Urothelium cell line (cell line): ENCODE results near the gene TGFA.

Experiments used
- DNase-seq: peaks from one replicate; pipeline ENCODE4 v3.0.0; 2011; ENCODE audit warnings: low spot score, mixed read lengths
- FAIRE-seq: peaks from 2 replicates; lab custom pipeline; 2011; peaks lifted over from hg19 to GRCh38; lab: Jason Lieb, UNC

Gene TGFA

DNA sequence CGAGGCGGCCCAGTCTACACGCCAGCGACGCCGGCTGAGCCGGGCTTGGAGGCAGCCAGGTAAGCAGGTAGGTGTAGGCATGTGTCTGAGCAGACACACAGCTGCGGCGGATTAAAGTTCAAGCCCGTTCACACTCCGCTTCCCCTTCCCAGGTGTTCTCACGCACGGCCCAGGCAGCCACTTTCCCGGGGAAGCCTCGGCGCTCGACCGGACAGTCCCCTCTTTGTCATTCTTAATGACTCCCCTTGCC, 367 bp downstream of the TGFA start:
- peak; percentile 46 for DNase-seq
- no peak for FAIRE-seq

DNA sequence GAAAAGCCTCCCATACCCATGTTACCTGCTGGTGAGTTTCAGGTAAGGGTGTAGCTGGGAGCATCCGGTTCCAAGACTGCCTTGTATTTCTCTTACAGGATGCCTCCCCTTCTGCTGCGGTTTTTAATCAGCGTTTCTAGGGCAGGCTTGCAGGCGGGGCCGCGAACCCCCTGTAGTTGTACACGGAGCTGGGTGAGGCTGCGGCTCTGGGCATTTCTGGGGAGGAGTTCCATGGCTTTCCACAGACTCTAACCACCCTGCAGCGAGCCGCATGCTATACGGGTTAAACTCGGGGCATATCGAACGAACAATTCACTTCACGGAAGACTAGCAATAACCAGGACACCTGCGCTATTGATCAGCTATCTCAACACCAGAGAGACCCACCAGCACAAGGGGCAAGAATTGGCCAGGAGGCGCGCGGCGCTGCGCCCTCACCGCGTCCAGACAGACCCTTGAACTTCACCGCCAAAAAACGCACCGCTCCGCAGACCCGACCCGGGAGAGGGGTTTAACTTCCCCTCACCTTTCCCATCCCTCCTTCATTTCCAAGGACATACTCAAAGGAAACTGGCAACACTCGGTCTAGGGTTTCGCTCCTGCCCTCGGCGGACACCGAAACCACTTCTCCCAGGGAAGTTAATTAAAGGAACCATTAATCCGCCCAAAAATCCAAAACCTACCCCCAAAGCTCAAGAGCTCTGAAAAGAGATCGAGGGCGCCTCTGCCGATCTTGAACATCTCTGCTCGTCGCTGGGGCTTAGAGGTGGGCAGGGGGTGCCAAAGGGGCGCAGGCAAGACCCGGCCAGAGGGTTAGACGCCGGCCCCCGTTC, 909 bp downstream of the TGFA start:
- FAIRE-seq (peak; percentile 17), DNase-seq (no peak)

DNA sequence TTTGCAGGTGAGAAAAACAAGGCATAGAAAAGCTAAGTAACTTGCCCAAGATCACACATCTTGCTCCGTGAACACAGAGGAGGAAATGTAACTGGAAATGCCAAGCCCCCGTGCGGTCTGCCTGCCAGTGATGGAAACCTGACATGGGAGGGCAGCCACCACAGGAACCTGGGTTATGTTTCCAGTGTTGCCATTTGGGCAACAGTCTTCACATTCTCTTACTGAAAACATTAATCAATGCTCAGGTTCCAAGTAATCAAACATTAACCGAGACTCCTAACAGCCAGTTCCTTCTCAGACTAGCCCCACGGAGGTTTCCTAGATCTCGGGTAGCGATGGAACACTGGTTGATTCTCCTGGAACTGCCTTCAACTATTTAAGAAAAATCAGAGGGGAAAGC, 2.5 kb downstream of the TGFA start:
- no peak for DNase-seq
- FAIRE-seq = no peak

DNA sequence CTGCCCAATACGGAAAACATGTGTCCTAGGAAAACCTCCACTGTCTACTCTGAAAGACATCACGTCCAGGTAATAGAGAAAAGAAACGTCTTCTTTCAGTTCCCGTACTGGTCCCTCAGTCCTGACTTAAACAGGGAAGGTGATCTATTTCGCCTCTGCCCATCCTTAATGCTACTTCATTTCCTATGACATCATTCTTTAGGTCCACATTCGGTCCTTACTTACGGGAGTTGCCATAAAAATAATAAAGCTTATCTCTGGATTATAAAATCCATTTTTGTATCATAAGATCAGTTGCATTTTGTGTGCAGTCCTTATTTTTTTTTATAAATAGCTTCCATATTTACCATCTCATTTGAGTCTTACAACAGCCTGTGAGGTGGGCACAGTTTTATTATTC, 3.7 kb downstream of the TGFA start:
- no peak for FAIRE-seq

DNA sequence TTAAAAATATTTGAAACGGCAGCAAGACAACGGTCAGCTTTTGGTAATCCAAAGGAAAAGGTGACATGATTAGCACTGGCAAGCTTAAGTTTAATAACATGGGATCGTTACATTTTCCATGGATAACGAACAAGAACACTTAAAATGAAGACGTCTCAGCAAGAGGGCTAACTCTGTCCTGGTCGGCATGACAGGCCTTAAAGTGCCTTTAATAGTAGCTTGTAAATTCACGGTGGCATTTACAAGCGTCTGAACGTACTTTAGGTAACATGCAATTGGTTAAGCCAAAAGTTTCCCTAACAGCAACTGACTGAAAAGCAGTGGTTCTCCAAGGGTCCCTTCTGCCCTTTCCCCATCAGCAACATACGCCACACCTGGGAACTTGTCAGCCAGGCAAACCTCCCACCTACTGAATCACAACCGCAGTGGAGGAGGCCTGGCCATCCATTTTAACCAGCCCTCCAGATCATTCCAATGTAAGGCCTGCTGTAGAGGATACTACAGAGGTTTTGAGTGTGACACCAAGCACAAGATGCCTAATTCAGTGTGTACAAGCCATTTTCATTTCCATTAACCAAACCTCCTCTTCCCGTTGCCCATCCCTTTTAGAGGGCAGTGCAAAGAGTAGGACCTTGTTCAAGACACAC, 4.4 kb downstream of the TGFA start:
- FAIRE-seq = no peak

More for the DNA sequence above, 3.7 kb downstream of the TGFA start:
- DNase-seq = no peak

DNA sequence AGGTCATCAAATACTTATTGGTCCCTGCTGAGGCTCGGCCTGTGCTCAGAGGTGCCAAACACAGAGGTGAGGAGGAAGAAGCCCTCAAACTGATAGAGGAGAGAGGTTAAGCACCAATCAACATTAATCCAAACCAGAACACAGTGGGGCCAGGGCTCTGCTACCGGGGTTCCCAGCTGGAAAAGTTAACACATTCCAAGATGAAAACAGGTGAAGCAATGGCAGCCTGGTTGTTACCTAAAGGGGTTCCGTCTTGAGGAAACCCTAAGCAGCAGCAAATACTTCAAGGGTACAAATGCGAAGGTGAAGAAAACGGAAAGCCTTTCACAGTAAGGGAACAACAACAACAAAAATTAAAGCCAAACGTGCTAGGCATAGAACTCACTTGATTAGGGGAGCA, 5.4 kb downstream of the TGFA start:
- FAIRE-seq = no peak
- no peak for DNase-seq

More for the DNA sequence above, 4.4 kb downstream of the TGFA start:
- no peak for DNase-seq

DNA sequence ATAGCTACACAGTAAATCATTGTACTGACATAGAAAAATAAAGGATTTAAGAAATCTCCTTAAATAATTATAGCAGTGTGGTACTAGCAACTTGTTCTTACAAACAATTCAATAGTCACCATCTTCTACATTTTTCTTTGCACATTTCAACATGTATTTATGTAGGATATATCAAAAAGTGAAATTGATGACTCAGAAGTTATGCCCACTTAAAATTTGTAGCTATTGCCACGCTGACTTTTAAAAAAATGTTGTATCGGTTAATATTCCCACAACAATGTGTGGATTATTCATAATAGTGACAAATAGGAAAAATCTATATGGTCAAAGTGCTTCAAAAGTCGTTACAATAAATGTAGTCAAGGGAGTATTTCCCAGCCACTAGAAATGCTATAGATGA, 6.7 kb downstream of the TGFA start:
- DNase-seq = no peak
- no peak for FAIRE-seq

DNA sequence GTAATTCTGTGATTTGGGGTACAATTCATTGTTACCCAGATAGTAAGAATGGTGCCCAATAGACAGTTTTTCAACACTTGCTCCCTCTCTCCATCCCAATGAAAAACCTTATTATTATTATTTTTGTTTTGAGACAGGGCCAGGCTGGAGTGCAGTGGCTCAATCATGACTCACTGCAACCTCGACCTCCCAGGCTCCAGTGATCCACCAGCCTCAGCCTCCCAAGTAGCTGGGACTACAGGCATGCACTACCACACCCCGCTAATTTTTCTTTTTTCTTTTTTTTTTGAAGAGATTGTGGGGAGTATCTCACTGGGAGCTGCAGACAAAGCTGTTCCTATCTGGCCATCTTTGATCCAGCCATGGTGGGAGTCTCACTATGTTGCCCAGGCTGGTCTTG, 7.2 kb downstream of the TGFA start:
- DNase-seq = no peak
- no peak for FAIRE-seq

DNA sequence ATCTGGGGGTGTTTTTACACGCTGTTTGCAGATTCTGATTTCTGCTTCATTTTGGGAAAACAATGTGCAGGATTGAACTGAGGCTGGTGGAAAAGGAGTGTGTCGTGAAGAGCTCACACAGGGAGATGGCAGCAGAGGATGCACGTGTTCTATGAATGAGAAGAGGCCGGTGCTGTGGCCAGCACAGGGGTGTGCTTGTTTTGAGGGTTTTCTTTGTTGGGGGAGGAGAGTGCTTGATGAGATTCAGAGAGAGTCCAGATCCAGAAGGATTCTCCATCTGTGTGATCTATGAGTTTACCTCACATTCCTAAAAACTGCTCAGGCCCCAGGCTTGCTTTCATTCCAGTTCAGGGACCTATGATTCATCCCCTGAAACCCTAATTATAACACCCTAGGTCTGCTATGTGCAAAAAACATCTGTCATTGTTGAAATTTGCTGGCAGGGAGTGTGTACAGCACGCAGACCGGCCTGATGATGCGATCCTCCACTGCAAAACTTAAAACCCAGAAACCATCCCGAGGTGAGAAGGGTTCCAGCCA, 12.1 kb downstream of the TGFA start:
- DNase-seq (peak; percentile 65), FAIRE-seq (peak; percentile 85)

DNA sequence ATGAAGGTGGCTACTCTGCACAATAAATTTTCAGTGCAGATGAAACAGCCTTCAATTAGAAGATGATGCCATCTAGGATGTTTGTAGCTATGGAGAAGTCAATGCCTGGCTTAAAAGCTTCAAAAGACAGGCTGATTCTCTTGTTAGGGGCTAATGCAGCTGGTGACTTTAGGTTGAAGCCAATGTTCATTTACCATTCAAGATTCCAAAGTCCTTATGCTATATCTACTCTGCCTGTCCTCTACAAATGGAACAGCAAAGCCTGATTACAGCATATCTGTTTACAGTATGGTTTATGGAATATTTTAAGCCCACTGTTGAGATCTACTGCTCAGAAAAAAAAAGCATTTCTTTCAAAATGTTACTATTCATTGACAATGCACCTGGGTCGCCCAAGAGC, 15.8 kb downstream of the TGFA start:
- FAIRE-seq (no peak), DNase-seq (no peak)

DNA sequence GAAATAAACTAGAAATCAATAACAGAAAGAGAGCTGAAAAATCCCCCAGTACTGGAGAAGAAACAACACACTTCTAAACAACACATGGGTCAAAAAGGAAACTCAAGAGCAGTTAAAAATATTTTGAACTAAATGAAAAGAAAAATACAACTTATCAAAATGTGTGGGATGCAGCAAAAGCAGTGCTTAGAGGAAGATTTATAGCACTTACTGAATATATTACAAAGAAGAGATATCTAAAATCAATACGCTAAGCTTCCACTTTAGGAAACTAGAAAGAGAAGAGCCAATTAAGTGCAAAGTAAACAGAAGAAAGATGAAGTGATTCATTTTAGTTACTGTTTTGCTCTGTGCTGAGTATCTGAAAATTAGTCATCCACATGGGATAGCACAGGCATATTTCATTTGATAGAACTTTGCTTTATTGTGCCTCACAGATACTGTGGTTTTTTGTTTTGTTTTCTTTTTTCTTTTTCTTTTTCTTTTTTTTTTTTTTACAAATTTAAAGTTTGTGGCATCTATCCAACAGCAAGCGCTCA, 17.0 kb downstream of the TGFA start:
- FAIRE-seq (no peak), DNase-seq (no peak)

DNA sequence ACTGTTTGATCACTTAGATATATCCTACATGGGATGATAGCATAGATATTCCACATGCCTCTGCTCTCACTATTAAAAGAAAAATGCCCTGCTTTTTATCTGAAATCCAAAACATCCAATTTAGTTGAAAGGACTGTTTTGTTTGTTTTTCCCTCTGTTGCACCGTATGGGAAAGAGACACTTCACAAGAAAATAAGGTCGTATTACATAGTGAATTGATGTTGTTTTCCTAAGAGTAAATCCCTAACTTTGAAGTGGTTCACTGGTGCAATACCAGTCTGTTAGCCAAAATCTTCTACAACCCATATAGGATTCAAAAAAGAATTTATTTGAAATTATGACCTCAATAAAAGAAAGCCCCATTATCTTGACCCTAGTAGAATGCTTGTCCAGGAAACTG, 18.1 kb downstream of the TGFA start:
- DNase-seq (no peak), FAIRE-seq (no peak)

DNA sequence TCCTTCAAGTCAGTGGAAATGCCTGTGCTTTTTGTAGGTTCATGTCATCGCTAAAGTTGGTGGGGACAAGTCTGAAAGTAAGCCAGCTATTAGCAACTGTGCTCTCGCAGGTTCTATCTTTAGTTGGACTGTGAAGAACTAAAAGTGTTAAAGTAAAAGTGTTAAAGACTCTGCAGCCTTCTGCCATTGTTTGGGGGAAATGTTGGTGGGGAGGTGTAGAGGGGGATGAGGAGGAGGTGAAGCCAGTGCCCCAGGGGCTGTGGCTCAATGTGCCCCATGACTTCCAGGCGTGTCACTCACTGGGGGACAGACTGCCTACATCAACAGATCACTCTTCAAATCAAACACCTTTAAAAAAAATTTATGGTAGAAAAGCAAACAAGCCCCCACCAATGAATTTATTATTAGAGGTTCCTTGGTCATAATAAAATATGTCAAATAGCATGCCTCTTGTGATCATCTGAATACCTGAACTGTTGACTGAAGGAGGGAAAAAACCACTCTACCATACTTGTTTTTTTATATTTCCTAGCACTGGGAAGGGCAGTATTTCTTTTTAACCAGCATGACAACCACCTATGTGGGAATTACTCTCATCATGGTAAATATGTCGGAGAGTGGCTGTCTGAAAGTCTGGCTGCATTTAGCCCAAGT, 19.3 kb downstream of the TGFA start:
- DNase-seq = no peak
- FAIRE-seq = no peak

DNA sequence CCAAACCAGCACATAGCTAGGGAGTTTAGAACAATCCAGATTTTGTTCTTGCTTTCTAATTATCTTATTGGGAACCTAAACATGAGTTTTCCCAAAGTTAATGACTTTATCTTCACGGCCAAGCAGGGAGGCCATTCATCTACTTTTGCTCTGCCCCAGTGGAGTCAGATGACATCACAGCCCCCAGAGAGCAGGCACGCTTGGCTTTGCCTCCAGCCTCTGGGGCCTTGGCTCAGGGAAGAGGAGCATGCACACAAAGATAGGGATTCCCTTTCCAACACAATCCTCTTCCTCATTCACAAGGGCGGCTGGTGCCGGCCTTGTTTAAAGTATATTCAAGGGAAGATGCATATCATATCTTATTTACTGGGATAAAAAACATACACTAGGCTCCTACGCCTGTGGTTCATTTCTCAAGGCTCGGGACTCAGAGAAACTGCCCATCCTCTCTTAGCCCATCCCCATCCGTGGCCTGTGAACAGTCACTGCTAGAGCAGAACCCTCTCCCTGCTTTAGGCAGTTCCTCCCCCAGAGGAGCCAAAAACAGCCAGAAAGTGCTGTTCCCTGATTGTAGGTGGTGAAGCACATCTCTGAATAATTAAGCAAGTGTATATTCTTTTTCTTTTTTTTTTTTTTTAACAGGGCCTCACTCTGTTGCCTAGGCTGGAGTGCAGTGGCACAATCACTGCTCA, 21.2 kb downstream of the TGFA start:
- DNase-seq = no peak
- FAIRE-seq = no peak

DNA sequence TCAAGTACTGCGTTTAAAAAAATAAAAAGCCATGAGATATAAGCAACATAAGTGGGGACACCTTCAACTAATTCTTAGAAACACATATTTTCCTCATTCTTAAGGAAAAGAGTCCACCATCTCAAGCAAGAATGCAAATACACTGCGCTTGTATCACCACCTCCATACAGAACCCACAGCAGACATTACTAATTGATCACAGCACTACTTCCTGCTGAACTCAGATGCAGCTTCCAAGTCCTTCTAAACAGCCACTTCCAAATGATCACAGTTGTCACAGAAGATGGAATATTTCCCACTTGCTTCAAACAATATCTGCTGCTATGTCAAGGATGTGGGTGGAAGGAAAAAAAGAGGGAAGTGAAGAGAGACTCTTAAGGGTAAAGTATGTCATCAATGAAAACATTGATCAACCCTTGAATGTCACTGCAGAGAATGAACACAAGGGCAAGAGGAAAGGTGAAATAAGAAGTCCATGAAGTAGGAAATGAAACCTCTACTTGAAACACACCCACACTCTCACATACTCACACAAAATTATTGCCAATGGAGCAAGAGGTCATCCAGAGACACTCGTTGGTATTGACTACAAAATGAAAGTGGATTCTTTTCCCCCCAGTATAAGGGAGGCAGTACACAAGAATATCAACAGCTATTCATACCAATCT, 22.1 kb downstream of the TGFA start:
- peak; percentile 32 for FAIRE-seq
- no peak for DNase-seq

DNA sequence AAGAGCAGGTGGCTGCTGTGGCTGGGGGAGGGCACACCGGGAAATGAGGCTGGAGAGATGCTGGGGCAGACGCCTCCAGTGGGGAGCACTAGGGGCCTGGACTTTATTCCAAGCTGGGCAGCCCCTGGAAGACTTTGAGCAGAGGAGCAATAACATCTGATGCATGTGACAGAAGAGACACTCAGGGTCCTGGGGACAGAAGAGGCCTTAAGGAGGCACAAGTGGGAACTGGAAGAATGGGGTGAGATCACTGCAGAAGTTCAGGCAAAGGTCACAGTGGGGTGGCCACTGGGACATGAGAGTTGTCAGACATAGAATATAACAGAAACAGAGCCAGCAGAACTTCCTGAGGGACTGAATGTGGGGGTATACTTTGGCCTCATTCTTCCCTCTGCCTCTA, 24.0 kb downstream of the TGFA start:
- FAIRE-seq = no peak
- no peak for DNase-seq

DNA sequence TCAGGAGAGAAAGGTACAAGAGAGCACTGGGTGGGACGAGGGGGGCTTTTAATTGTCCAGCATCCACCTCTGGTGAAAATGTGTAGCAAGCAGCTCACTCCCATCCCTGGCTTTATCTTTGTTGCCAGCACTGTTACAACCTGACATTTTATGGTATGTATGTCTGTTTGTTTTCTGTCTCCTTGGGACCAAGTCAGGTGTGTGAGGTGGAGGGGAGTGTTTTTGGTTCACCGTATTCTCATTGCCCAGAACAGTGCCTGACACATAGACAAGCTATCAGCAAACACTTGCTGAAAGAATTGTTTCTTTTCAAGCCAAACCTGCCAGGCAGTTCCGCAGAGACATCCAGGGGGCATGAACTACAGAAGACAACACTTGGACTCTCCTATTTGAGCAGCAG, 24.7 kb downstream of the TGFA start:
- FAIRE-seq = no peak
- no peak for DNase-seq

DNA sequence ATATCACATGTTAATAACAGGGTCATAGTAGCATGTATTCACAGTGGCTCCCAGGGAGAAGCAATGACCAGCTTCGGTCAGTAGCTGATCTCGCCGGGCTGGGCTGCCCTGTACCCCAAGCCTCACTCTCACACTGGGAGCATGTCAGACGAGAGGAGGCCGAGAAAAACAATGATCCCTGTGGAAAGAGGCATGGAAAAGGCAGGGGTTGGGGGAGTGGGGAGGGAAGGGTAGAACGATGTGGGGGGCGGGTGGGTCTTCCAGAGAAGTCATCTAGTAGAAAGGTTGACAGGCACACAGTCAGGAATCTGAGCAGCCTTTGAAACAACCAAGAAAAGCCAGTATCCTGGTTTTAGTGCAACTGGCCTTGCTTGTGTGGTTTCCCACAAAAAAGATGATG, 25.4 kb downstream of the TGFA start:
- no peak for DNase-seq
- no peak for FAIRE-seq

DNA sequence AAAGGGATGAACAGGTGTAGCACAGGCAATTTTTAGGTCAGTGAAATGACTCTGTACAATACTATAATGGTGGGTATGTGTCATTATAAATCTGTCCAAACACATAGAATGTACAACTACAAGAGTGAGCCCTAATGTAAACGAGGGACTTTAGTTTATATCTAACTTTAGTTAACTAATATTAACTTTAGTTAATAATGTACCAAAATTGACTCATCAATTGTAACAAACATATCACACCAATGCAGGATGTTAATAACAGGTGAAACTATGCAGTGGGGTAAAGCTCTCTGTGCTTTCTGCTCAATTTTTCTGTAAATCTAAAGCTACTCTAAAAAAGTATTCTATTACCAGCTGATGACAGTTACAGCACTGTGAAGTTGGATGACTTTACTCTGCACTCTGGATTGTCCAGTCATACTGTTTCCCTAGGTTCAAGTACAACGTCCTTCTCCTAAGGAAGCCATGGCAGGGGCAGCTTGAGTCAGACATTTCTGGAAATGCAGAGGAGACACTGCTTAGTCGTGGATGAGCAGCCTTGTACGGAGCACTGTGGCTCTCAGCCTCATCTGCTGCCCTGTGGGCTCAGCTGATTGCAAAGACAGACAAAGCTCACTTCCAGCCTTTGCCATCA, 26.1 kb downstream of the TGFA start:
- DNase-seq (no peak), FAIRE-seq (no peak)

DNA sequence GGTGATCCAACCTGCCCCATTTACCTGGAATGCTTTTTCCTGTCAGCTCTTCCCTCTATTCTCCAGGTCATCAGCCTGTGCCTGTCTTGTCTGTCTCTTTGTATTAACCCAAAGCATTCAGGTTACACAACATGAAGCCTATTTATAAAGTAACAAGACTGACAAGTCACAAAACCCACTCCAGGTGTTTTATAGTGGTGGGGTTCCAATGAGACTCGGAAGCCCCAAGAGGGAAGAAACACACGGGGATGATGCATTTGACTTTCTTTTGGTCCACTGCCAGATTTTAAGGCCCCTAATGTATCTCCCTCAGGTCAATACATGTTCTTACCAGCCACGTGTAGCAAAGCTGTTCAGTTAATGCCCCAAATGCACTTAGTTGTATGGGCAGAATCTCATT, 27.5 kb downstream of the TGFA start:
- DNase-seq (no peak), FAIRE-seq (no peak)
